Activated CD4-positive, alpha-beta T cell treated with anti-CD3 and anti-CD28 coated beads for 4 hours (primary cell): ENCODE measurements around the gene MAP1B.

Experiments
- DNase-seq, 2 donors: peaks; one replicate each; pipeline ENCODE4 v3.0.0-alpha.2; 2020

MAP1B gene

GRCh38 chr5:72256536-72256935 is 149.3 kb downstream of the MAP1B start:
- no peak for DNase-seq
